ENCODE results near the gene FRAS1.

FRAS1 gene

GRCh38 chr4:78482281-78482680 is 425.2 kb downstream of the FRAS1 start:
- in situ Hi-C loops (cut with HindIII; ENCODE audit: low sequenced_read_pairs): no loop called here

- in situ Hi-C loops (cut with HindIII; ENCODE audit: low sequenced_read_pairs): no loop called here
Observed at GRCh38 chr4:78483811-78484210, 426.7 kb downstream of the FRAS1 start.

- in situ Hi-C loops (cut with HindIII; ENCODE audit: low sequenced_read_pairs): no loop called here
Observed at GRCh38 chr4:78484574-78484973, 427.5 kb downstream of the FRAS1 start.

GRCh38 chr4:78493731-78494130 is 436.6 kb downstream of the FRAS1 start:
- in situ Hi-C loops (cut with HindIII; ENCODE audit: low sequenced_read_pairs): no loop called here

- in situ Hi-C loops (cut with HindIII; ENCODE audit: low sequenced_read_pairs): no loop called here
Observed at GRCh38 chr4:78496021-78496643, 439.0 kb downstream of the FRAS1 start.

GRCh38 chr4:78506260-78506659 is 449.1 kb downstream of the FRAS1 start:
- in situ Hi-C loops (cut with HindIII; ENCODE audit: low sequenced_read_pairs): loop anchor here (25.0 kb wide), 1 partner anchor 519 kb away; no protein-coding TSS in a partner anchor

- in situ Hi-C loops (cut with HindIII; ENCODE audit: low sequenced_read_pairs): loop anchor here (25.0 kb wide), 1 partner anchor 522 kb away; no protein-coding TSS in a partner anchor
Observed at GRCh38 chr4:78509043-78509442, 451.9 kb downstream of the FRAS1 start.

GRCh38 chr4:78510108-78510507 is 453.0 kb downstream of the FRAS1 start:
- in situ Hi-C loops (cut with HindIII; ENCODE audit: low sequenced_read_pairs): loop anchor here (25.0 kb wide), 1 partner anchor 523 kb away; no protein-coding TSS in a partner anchor

GRCh38 chr4:78510681-78511080 is 453.6 kb downstream of the FRAS1 start:
- in situ Hi-C loops (cut with HindIII; ENCODE audit: low sequenced_read_pairs): loop anchor here (25.0 kb wide), 1 partner anchor 523 kb away; no protein-coding TSS in a partner anchor

- in situ Hi-C loops (cut with HindIII; ENCODE audit: low sequenced_read_pairs): loop anchor here (25.0 kb wide), 1 partner anchor 525 kb away; no protein-coding TSS in a partner anchor
Observed at GRCh38 chr4:78512357-78512920, 455.3 kb downstream of the FRAS1 start.

GRCh38 chr4:78513411-78513975 is 456.4 kb downstream of the FRAS1 start:
- in situ Hi-C loops (cut with HindIII; ENCODE audit: low sequenced_read_pairs): loop anchor here (25.0 kb wide), 1 partner anchor 526 kb away; no protein-coding TSS in a partner anchor

- in situ Hi-C loops (cut with HindIII; ENCODE audit: low sequenced_read_pairs): loop anchor here (25.0 kb wide), 1 partner anchor 530 kb away; no protein-coding TSS in a partner anchor
Observed at GRCh38 chr4:78517050-78517652, 460.0 kb downstream of the FRAS1 start.

- in situ Hi-C loops (cut with HindIII; ENCODE audit: low sequenced_read_pairs): loop anchor here (25.0 kb wide), 1 partner anchor 531 kb away; no protein-coding TSS in a partner anchor
Observed at GRCh38 chr4:78518561-78518960, 461.4 kb downstream of the FRAS1 start.

- in situ Hi-C loops (cut with HindIII; ENCODE audit: low sequenced_read_pairs): loop anchor here (25.0 kb wide), 1 partner anchor 533 kb away; no protein-coding TSS in a partner anchor
Observed at GRCh38 chr4:78519962-78520361, 462.8 kb downstream of the FRAS1 start.

- in situ Hi-C loops (cut with HindIII; ENCODE audit: low sequenced_read_pairs): loop anchor here (25.0 kb wide), 1 partner anchor 534 kb away; no protein-coding TSS in a partner anchor
Observed at GRCh38 chr4:78520808-78521226, 463.7 kb downstream of the FRAS1 start.

GRCh38 chr4:78524009-78524408 is 466.9 kb downstream of the FRAS1 start:
- in situ Hi-C loops (cut with HindIII; ENCODE audit: low sequenced_read_pairs): loop anchor here (25.0 kb wide), 1 partner anchor 537 kb away; no protein-coding TSS in a partner anchor

GRCh38 chr4:78525559-78525958 is 468.4 kb downstream of the FRAS1 start:
- in situ Hi-C loops (cut with HindIII; ENCODE audit: low sequenced_read_pairs): no loop called here

- in situ Hi-C loops (cut with HindIII; ENCODE audit: low sequenced_read_pairs): no loop called here
Observed at GRCh38 chr4:78527103-78527502, 470.0 kb downstream of the FRAS1 start.

GRCh38 chr4:78527555-78527954 is 470.4 kb downstream of the FRAS1 start:
- in situ Hi-C loops (cut with HindIII; ENCODE audit: low sequenced_read_pairs): no loop called here

GRCh38 chr4:78528327-78528726 is 471.2 kb downstream of the FRAS1 start:
- in situ Hi-C loops (cut with HindIII; ENCODE audit: low sequenced_read_pairs): no loop called here

- in situ Hi-C loops (cut with HindIII; ENCODE audit: low sequenced_read_pairs): no loop called here
Observed at GRCh38 chr4:78529569-78530209, 472.6 kb downstream of the FRAS1 start.

Measured in DLD1 (cell line).